Renal cortex interstitium (tissue), 15 donors: ENCODE measurements around the gene C1orf167. TPM values are rescaled to one million over a fixed set of nuclear protein-coding genes. Genes with fewer than 3 reads are reported as not detected.
A peak's percentile ranks its signal among the peaks of the same experiment; 100 is the strongest.

Experiments used
- DNase-seq, 11 donors: peaks; one replicate each; pipeline ENCODE4 v3.0.0-alpha.2; 2013; ENCODE audit warnings: low read depth in 9 of 11, low spot score in 4 of 11; ENCODE audit errors: extremely low read depth in 1 of 11
- long read RNA-seq, 16 experiments: transcript quantifications; one replicate each; lab custom pipeline, GENCODE V29; 2026
- polyA plus RNA-seq, 3 donors: library from polyadenylated mRNA; unstranded; fragments of 120-200 nt; gene quantifications; one replicate each; pipeline ENCODE4 v1.2.1, GENCODE V29; 2013; ENCODE audit not compliant: insufficient read length in 3 of 3

The C1orf167 gene
- under 1 TPM in 1 of 3 donors, not detected in 2; 0.32 TPM for polyA plus RNA-seq
- long read RNA-seq, donor 1: 0 reads
- long read RNA-seq, donor 2: 0 reads
- long read RNA-seq, donor 3: 0 reads
- long read RNA-seq, donor 4, partial matches to known transcripts: 0 of 1 reads
- long read RNA-seq, donor 4, other reads (novel, unspliced or antisense): 0 of 1 reads
- long read RNA-seq, donor 5: 0 reads
- long read RNA-seq, donor 6, partial matches to known transcripts: 27 of 27 reads
- long read RNA-seq, donor 6, other reads (novel, unspliced or antisense): 0 of 27 reads
- long read RNA-seq, donor 7: 0 reads
- long read RNA-seq, donor 8: 0 reads
- long read RNA-seq, donor 9, partial matches to known transcripts: 29 of 29 reads
- long read RNA-seq, donor 9, other reads (novel, unspliced or antisense): 0 of 29 reads
- long read RNA-seq, donor 10: 0 reads
- long read RNA-seq, donor 11: 0 reads
- long read RNA-seq, donor 12: 0 reads
- long read RNA-seq, donor 13: 0 reads
- long read RNA-seq, donor 14: 0 reads
- long read RNA-seq, donor 15: 0 reads
- long read RNA-seq, donor 16: 0 reads

GRCh38 chr1:11761988-11762406 lies at the start of gene C1orf167:
Gene C1orf167, plus strand, starts transcription at chr1:11762193. Its CDS starts 2,208 bp downstream, at chr1:11764401.
- DNase-seq: peak in 2 of 11 donors; percentile 15 to 21

GRCh38 chr1:11712285-11712684 lies 49.7 kb upstream of the C1orf167 start:
- DNase-seq: no peak

GRCh38 chr1:11713095-11713494 lies 48.9 kb upstream of the C1orf167 start:
- no peak for DNase-seq

GRCh38 chr1:11714831-11715575 lies 47.0 kb upstream of the C1orf167 start:
- no peak for DNase-seq

GRCh38 chr1:11719313-11720032 lies 42.5 kb upstream of the C1orf167 start:
- peak in 2 of 11 donors; percentile 52 to 63 for DNase-seq

GRCh38 chr1:11720033-11720376 lies 42.0 kb upstream of the C1orf167 start:
- no peak for DNase-seq

- no peak for DNase-seq
These were observed 41.5 kb upstream of the C1orf167 start for GRCh38 chr1:11720525-11720924.

GRCh38 chr1:11721311-11721710 lies 40.7 kb upstream of the C1orf167 start:
- no peak for DNase-seq

- no peak for DNase-seq
These were observed 39.5 kb upstream of the C1orf167 start for GRCh38 chr1:11722538-11722937.

- DNase-seq: no peak
These were observed 36.4 kb upstream of the C1orf167 start for GRCh38 chr1:11725616-11726015.

- DNase-seq: no peak
These were observed 34.9 kb upstream of the C1orf167 start for GRCh38 chr1:11727119-11727518.

GRCh38 chr1:11728126-11728806 lies 33.7 kb upstream of the C1orf167 start:
- DNase-seq: no peak

GRCh38 chr1:11729155-11729497 lies 32.9 kb upstream of the C1orf167 start:
- no peak for DNase-seq

- DNase-seq: peak in 2 of 11 donors; percentile 41 to 45
These were observed 32.2 kb upstream of the C1orf167 start for GRCh38 chr1:11729498-11730428.

- DNase-seq: no peak
These were observed 31.5 kb upstream of the C1orf167 start for GRCh38 chr1:11730429-11730891.

- DNase-seq: peak in 4 of 11 donors; percentile 43 to 77 (median 58)
These were observed 30.2 kb upstream of the C1orf167 start for GRCh38 chr1:11731691-11732283.

GRCh38 chr1:11733306-11733705 lies 28.7 kb upstream of the C1orf167 start:
- DNase-seq: no peak

- no peak for DNase-seq
These were observed 26.5 kb upstream of the C1orf167 start for GRCh38 chr1:11735531-11735853.
